ENCODE data around the gene KIF27.
"Not testable (repeated sequence)": the region's sequence is repeated elsewhere in the genome, so short reads cannot be mapped to it uniquely, and the experiment has no call there.

KIF27 gene

DNA sequence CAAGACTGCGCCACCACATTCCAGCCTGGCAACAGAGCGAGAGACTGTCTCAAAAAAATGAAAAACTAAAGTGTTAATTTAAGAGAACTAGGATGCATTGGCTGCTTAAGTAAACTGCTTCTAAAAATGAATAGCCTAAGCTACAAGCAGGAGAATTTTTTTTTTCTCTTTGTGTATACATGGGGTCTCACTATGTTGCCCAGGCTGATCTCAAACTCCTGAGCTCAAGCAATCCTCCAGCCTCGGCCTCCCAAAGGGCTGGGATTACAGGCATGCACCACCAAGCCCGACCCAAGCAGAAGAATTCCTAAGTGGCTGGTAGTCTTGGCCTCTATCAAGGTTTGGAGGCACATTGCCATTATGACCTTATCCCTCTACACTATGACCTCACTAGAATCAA is 106.1 kb downstream of the KIF27 start:
- not testable (repeated sequence) for DNase-seq (ENCODE audit: low read depth)

- DNase-seq (ENCODE audit: low read depth), result not testable (repeated sequence)
Measured at GRCh38 chr9:83809213-83809612, 112.0 kb downstream of the KIF27 start.

- DNase-seq (ENCODE audit: low read depth), result not testable (repeated sequence)
Measured at GRCh38 chr9:83804454-83804853, 116.8 kb downstream of the KIF27 start.

DNA sequence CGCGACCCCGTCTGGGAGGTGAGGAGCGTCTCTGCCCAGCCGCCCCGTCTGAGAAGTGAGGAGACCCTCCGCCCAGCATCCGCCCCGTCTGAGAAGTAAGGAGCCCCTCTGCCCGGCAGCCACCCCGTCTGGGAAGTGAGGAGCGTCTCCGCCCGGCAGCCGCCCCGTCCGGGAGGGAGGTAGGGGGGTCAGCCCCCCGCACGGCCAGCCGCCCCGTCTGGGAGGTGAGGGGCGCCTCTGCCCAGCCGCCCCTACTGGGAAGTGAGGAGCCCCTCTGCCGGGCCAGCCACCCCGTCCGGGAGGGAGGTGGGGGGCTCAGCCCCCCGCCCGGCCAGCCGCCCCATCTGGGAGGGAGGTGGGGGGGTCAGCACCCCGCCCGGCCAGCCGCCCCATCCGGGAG is 117.3 kb downstream of the KIF27 start:
- DNase-seq (ENCODE audit: low read depth), result not testable (repeated sequence)

DNA sequence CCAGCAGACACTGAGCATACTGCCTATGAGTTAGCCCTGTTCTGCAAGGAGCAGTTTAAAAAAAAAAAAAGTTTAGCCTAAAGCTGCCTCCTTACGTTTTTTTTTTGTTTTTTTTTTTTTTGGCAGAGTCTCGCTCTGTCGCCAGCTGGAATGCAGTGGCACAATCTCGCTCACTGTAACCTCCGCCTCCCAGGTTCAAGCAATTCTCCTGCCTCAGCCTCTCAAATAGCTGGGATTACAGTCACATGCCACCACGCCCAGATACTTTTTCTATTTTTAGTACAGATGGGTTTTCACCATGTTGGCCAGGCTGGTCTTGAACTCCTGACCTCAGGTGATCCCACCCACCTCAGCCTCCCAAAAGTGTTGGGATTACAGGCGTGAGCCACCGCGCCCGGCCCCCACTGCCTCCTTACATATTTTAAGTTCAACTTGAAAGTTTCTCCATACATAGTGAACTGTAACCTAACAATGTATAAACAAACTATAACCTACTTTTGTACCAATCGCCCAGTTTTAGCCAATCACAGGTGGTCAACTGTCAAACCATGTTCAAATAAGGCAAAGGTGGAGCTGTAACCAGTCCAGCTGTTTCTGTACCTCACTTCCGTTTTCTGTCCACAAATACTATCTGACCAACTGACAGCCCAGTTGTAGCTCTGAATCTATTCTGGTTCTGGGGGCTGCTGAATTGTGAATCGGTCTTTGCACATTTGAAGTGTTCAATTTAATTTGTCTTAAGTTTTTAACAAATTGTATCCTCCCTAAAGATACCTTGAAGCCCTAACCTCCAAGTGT is 120.8 kb downstream of the KIF27 start:
- no peak for DNase-seq (ENCODE audit: low read depth)

DNA sequence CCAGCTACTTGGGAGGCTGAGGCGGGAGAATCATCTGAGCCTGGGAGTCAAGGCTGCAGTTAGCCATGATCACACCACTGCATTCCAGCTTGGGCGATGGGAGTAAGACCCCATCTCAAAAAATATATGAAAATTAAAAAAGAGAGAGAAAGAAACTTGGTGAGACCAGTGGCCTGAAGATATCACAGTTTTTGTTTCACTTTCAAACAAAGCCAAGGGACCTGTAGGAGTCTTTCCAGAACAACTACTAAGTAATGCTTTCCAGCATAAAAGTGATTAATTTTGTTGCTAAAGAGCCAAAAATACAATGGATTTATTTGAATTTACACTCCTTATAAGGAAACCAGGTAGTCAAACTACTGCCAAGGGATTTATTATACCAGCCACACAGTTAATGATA is 127.2 kb downstream of the KIF27 start:
- no peak for DNase-seq (ENCODE audit: low read depth)

- DNase-seq (ENCODE audit: low read depth), result no peak
Measured at GRCh38 chr9:83792746-83793145, 128.5 kb downstream of the KIF27 start.

Measured in GM04504 (cell line).